Bronchial epithelial cell (primary cell): ENCODE data around the gene SLC50A1. TPM values are rescaled to one million over a fixed set of nuclear protein-coding genes. Genes with fewer than 3 reads are reported as not detected.

Source experiments
- DNase-seq: peaks from one replicate; pipeline ENCODE4 v3.0.0-alpha.2; 2010; ENCODE audit warnings: low read depth
- FAIRE-seq: peaks from 2 replicates; lab custom pipeline; 2011; peaks lifted over from hg19 to GRCh38; lab: Jason Lieb, UNC
- H3K27me3 ChIP-seq: 2 replicates; pipeline ENCODE4 v1.5.1; 2011; ENCODE audit warnings: low read length; ENCODE audit not compliant: control insufficient read depth, insufficient read depth
- H3K36me3 ChIP-seq: 2 replicates; pipeline ENCODE4 v1.5.1; 2011; ENCODE audit warnings: low read length; ENCODE audit not compliant: control insufficient read depth, insufficient read depth
- H3K4me3 ChIP-seq: 2 replicates; pipeline ENCODE4 v1.5.1; 2011; ENCODE audit warnings: mild to moderate bottlenecking, low read depth, low read length, control low read depth
- total RNA-seq: library from RNA; depleted of rRNA; stranded (reverse); fragments of >200 nt; gene quantifications from 2 replicates; pipeline ENCODE4 v1.2.1, GENCODE V29; 2014
- TF ChIP-seq, protein P1 (sequence below): IDR thresholded peaks from 2 replicates; pipeline ENCODE4 v1.5.1; 2011; ENCODE audit warnings: mild to moderate bottlenecking, moderate library complexity, low read length, control low read depth, inconsistent platforms; ENCODE audit not compliant: insufficient read depth, severe bottlenecking

Gene SLC50A1
- total RNA-seq, 1 donor from 2014 or later: 149 TPM

DNA sequence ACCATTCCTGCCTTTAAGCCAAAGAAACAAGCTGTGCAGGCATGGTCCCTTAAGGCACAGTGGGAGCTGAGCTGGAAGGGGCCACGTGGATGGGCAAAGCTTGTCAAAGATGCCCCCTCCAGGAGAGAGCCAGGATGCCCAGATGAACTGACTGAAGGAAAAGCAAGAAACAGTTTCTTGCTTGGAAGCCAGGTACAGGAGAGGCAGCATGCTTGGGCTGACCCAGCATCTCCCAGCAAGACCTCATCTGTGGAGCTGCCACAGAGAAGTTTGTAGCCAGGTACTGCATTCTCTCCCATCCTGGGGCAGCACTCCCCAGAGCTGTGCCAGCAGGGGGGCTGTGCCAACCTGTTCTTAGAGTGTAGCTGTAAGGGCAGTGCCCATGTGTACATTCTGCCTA, 1.3 kb upstream of the SLC50A1 start:
- TF ChIP-seq, protein P1, sequence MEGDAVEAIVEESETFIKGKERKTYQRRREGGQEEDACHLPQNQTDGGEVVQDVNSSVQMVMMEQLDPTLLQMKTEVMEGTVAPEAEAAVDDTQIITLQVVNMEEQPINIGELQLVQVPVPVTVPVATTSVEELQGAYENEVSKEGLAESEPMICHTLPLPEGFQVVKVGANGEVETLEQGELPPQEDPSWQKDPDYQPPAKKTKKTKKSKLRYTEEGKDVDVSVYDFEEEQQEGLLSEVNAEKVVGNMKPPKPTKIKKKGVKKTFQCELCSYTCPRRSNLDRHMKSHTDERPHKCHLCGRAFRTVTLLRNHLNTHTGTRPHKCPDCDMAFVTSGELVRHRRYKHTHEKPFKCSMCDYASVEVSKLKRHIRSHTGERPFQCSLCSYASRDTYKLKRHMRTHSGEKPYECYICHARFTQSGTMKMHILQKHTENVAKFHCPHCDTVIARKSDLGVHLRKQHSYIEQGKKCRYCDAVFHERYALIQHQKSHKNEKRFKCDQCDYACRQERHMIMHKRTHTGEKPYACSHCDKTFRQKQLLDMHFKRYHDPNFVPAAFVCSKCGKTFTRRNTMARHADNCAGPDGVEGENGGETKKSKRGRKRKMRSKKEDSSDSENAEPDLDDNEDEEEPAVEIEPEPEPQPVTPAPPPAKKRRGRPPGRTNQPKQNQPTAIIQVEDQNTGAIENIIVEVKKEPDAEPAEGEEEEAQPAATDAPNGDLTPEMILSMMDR: peak; percentile 2
- FAIRE-seq: no peak
- H3K27me3 ChIP-seq: no peaks in the 10 kb centered on the region
- DNase-seq: no peak
- no peak overlapping the region for H3K4me3 ChIP-seq
- peaks cover 28% of the 10 kb centered on the region for H3K36me3 ChIP-seq

DNA sequence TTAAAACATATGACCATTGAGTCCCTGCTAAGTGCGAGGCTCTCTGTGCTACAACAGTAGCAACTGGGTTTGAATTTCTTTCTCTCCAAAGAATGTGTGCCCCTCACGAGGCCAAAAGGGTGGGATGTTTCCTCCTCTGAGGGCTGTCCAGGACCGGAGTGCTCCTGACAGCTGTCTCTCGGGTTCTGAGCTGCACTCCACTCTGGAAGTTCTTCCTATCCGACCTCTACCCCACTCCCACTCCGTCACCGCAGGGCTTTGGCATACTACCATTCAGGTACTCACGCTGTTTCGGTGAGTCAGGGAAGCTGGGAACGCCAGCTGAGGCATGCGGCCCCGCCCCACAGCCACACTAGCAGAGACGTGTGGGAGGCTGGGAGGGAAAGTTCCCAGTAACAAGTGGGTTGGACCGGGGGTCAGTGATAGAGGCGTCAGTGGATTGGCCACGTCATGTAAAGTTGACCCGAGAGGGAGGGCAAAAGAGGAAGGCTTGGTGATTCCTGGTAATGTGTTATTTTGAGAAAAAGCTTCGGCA, 705 bp upstream of the SLC50A1 start:
- peak overlapping the region; percentile 84 for H3K4me3 ChIP-seq
- no peaks in the 10 kb centered on the region for H3K27me3 ChIP-seq
- TF ChIP-seq, protein P1: no peak
- DNase-seq (peak; percentile 98), FAIRE-seq (peak; percentile 89)
- peaks cover 28% of the 10 kb centered on the region for H3K36me3 ChIP-seq

DNA sequence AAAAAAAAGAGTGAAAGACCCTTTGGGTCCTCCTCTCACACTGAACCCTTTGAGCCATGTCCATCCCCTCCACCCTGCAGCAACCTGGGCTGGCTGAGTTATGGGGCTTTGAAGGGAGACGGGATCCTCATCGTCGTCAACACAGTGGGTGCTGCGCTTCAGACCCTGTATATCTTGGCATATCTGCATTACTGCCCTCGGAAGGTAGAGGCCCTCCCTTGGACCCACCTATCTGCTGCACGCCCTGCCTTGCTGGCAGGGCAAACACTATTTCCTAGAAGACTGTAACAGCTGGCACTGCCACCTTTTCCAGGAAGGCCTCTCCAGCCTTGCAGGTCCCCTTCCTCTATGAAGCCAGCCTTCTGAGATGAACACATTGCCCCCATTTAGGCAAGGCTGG, 1.1 kb downstream of the SLC50A1 start:
- Histone ChIP-seq H3K36me3 (peaks cover 20% of the 10 kb centered on the region), H3K27me3 (no peaks in the 10 kb centered on the region), H3K4me3 (peak overlapping the region; percentile 24)
- FAIRE-seq (no peak), DNase-seq (no peak)
- TF ChIP-seq, protein P1: no peak

DNA sequence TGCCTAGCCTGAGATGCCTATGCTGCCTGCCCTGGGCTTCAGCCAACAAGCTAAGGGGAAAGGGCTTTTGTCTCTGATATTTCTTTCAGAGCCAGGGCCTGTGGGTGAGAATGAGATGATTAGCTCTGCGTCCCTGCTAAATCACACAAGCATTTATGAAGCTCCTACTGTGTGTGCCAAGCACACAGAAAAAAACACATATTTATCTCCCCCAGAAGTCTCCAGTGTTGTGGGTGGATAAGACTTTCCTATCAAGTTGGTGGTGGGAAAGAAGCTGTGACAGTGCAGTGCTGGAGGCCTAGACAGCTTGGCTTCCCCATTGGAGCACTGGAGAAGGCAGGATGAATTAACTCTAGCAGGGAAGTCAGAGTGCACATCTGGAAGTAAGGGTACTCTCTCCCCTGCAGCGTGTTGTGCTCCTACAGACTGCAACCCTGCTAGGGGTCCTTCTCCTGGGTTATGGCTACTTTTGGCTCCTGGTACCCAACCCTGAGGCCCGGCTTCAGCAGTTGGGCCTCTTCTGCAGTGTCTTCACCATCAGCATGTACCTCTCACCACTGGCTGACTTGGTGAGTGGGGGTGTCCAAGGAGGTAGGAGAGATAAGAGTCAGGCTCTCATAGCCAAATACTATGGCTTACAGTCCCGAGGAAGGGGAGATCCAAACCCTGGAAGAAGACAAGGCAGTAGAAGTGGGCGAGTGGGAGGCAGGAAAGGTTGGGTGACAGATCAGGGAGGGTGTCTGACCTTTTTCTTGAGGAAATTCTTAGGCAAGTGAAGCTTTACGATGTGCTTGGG, 1.7 kb downstream of the SLC50A1 start:
- FAIRE-seq (no peak), DNase-seq (no peak)
- H3K4me3 ChIP-seq: no peak overlapping the region
- no peaks in the 10 kb centered on the region for H3K27me3 ChIP-seq
- TF ChIP-seq, protein P1: no peak
- peaks cover 17% of the 10 kb centered on the region for H3K36me3 ChIP-seq

DNA sequence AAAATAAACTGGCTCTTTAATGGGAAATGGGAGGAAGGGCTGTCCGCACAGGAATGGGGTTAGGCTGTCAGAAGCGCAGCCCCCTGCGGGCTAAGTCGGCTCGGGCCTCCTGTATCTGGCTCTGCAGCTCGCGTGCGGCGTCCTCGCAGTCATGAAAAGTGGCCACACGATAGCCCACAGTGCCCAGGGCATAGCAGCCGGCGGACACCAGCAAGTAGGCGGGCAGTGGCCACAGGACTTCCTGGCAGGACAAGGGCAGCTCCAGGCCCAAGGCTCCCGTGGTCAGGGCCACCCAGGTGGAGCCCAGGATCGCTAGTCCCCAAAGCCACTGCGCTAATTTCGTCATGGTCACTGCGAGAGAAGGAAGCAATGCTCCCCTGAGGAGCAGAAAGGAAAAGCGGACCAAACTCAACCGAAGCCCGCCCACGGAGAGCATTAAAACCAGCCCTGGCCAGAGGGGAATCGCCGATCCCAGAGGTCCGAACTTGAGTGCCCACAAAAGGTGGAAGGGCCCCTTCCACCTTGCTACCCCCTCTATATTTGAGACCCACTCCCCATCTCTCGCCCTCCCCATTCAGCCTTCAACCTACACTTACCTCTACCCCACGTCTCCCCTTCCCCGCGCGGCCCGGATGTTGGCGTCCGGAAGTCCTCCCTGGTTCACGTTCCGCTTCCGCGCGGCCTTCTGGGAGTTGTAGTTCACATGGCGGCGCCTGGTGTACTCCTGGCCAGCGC, 4.4 kb downstream of the SLC50A1 start, which contains the start of gene DPM3:
DPM3 (minus strand) TSS at position 637 of the 735 bp plus-strand sequence; CDS start at position 346, 291 bp downstream.
- DNase-seq (peak; percentile 63), FAIRE-seq (no peak)
- Histone ChIP-seq H3K4me3 (peak within 1 kb of the TSS; percentile 81), H3K27me3 (no peaks in the 10 kb centered on the region), H3K36me3 (no peaks in the 10 kb centered on the region)
- TF ChIP-seq, protein P1: no peak
